ENCODE results near the gene MOSMO.

GRCh38 chr16:22088642-22089041 lies 80.7 kb downstream of the MOSMO start:
- TF ChIP-seq CTCF (IDR thresholded peaks at IDR 0.05 in 8 of 11, conservative IDR thresholded peaks at IDR 0.05 in 3 of 11), result no peak
- no peak for TF ChIP-seq POLR2A (IDR thresholded peaks at IDR 0.05)
- TF ChIP-seq POLR2AphosphoS5 (IDR thresholded peaks at IDR 0.05), result no peak
